ENCODE results near the gene PATL2.

GRCh38 chr15:44706946-44707636, 4.0 kb downstream of the PATL2 start:
- TF ChIP-seq POLR2A (IDR thresholded peaks at IDR 0.05) (no peak), CTCF (IDR thresholded peaks at IDR 0.05) (no peak)

Data from testis (tissue), 2 donors.